ENCODE results near the gene TMC8. TPM values are rescaled to one million over a fixed set of nuclear protein-coding genes. Genes with fewer than 3 reads are reported as not detected.
"Not testable (repeated sequence)": the region's sequence is repeated elsewhere in the genome, so short reads cannot be mapped to it uniquely, and the experiment has no call there.

Gene TMC8
- total RNA-seq, 1 experiment from 2014 or later = 0.32 TPM

DNA sequence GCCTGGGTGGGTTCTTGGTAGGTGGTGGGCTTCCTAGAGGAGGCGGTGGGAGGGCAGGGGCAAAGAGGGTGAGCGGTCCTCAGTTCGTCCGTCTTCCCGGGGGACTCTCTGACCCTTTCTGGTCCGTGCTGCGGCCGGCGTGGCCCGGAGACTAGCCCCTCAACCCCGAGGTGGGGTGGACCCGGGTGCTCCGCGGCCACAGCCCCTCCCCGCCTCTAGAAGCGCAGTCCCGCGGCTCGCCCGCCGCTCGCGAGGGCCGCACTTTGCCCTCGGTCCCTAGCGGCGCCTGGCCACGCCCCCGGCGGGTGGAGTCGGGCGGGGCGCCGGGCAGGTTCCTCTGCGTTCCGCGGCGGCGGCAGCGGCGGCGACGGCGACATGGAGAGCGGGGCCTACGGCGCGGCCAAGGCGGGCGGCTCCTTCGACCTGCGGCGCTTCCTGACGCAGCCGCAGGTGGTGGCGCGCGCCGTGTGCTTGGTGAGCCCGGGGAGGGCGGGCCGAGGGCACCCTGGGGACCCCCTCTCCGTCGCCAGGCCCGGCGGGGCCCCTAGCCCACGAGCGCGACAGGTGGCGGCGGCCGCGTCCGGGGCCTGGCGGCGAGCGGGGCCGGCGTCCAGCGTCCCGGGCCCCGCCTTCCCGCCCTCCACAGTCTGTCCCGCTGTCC lies 37.8 kb downstream of the TMC8 start, which contains the start of gene SYNGR2:
Gene SYNGR2, plus strand, starts transcription at position 340 of the 661 bp plus-strand sequence. Its CDS starts 36 bp downstream, at position 376.
- Histone ChIP-seq H3K27me3 (replicated peaks; ENCODE audit: insufficient read depth, low read depth, low read length, poor library complexity) (no peaks in the 10 kb centered on the region), H3K27ac (ENCODE audit: low read depth, low read length, poor library complexity, severe bottlenecking) (peak within 1 kb of the TSS; percentile 60), H3K36me3 (ENCODE audit: insufficient read depth, low read length, poor library complexity, severe bottlenecking) (no peaks in the 10 kb centered on the region), H3K9me3 (ENCODE audit: low read depth, low read length, poor library complexity, severe bottlenecking) (no peaks in the 10 kb centered on the region), H3K4me1 (ENCODE audit: insufficient read depth, low read length, poor library complexity, severe bottlenecking) (peaks cover 11% of the 10 kb centered on the region), H3K4me3 (ENCODE audit: low read depth, low read length, poor library complexity, severe bottlenecking) (peak within 1 kb of the TSS; percentile 85)
- ChIA-PET CTCF (no interaction called here), POLR2A (ENCODE audit: low non-redundant PET) (no interaction called here)
- intact Hi-C loops (cut with micrococcal nuclease; ENCODE audit: unreplicated experiment) = loop anchor here (5.0 kb wide), 1 partner anchor 41 kb away; the partner anchor contains the start of gene TMC6
- TF ChIP-seq, protein P1, sequence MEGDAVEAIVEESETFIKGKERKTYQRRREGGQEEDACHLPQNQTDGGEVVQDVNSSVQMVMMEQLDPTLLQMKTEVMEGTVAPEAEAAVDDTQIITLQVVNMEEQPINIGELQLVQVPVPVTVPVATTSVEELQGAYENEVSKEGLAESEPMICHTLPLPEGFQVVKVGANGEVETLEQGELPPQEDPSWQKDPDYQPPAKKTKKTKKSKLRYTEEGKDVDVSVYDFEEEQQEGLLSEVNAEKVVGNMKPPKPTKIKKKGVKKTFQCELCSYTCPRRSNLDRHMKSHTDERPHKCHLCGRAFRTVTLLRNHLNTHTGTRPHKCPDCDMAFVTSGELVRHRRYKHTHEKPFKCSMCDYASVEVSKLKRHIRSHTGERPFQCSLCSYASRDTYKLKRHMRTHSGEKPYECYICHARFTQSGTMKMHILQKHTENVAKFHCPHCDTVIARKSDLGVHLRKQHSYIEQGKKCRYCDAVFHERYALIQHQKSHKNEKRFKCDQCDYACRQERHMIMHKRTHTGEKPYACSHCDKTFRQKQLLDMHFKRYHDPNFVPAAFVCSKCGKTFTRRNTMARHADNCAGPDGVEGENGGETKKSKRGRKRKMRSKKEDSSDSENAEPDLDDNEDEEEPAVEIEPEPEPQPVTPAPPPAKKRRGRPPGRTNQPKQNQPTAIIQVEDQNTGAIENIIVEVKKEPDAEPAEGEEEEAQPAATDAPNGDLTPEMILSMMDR (conservative IDR thresholded peaks at IDR 0.05; ENCODE audit: low read depth, low read length) = no peak
- no peak for TF ChIP-seq EZH2 (IDR thresholded peaks at IDR 0.05; ENCODE audit: borderline replicate concordance, low read depth, low read length, poor library complexity, severe bottlenecking)
- BruUV-seq (replicated peaks) = no TSS peak
- peak; percentile 93 for DNase-seq (ENCODE audit: low spot score)

- no peak for TF ChIP-seq EZH2 (IDR thresholded peaks at IDR 0.05; ENCODE audit: borderline replicate concordance, low read depth, low read length, poor library complexity, severe bottlenecking)
- TF ChIP-seq, protein P1 (conservative IDR thresholded peaks at IDR 0.05; ENCODE audit: low read depth, low read length) = no peak
- DNase-seq (ENCODE audit: low spot score) = peak; percentile 70
- POLR2A ChIA-PET (ENCODE audit: low non-redundant PET) = no interaction called here
- H3K4me1 ChIP-seq (ENCODE audit: insufficient read depth, low read length, poor library complexity, severe bottlenecking) = peaks cover 11% of the 10 kb centered on the region
- no TSS peak for BruUV-seq (replicated peaks)
- H3K4me3 ChIP-seq (ENCODE audit: low read depth, low read length, poor library complexity, severe bottlenecking) = peak overlapping the region; percentile 85
- H3K27ac ChIP-seq (ENCODE audit: low read depth, low read length, poor library complexity, severe bottlenecking) = peak overlapping the region; percentile 60
- no peaks in the 10 kb centered on the region for H3K9me3 ChIP-seq (ENCODE audit: low read depth, low read length, poor library complexity, severe bottlenecking)
- CTCF ChIA-PET = no interaction called here
- peaks cover 5% of the 10 kb centered on the region for H3K36me3 ChIP-seq (ENCODE audit: insufficient read depth, low read length, poor library complexity, severe bottlenecking)
- no peaks in the 10 kb centered on the region for H3K27me3 ChIP-seq (replicated peaks; ENCODE audit: insufficient read depth, low read depth, low read length, poor library complexity)
- intact Hi-C loops (cut with micrococcal nuclease; ENCODE audit: unreplicated experiment) = loop anchor here (5.0 kb wide), 1 partner anchor 42 kb away; the partner anchor contains the start of gene TMC6
These were observed 38.6 kb downstream of the TMC8 start for GRCh38 chr17:78168903-78169793.

DNA sequence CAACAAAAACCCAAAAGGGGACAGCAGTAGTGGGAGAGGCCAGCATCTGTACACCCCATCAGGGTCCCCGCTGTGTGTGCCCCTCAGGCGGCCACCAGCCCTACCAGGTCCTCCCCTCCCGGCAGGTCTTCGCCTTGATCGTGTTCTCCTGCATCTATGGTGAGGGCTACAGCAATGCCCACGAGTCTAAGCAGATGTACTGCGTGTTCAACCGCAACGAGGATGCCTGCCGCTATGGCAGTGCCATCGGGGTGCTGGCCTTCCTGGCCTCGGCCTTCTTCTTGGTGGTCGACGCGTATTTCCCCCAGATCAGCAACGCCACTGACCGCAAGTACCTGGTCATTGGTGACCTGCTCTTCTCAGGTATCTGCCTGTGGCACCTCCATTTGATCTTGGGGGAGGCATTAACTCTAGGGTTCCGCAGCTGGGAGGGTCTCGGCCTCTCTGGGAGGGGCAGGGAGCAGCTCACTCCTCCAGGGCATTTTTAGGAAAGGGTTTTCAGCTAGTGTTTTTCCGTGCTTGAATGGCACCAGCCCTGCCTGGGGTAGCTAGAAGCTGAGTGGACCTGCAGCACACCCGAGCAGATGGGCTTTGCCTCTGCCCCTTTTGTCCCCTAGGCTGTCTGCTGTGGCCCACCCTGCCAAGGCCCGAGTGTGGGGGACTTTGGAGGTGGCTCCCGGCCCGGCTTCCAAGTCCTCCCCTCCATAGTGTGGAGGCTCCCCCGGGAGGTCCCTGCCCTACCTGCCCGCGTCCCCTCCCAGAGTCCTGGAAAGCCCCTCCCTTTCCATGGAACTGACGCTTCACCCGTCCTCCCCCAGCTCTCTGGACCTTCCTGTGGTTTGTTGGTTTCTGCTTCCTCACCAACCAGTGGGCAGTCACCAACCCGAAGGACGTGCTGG lies 40.4 kb downstream of the TMC8 start:
- Histone ChIP-seq H3K9me3 (ENCODE audit: low read depth, low read length, poor library complexity, severe bottlenecking) (no peaks in the 10 kb centered on the region), H3K4me3 (ENCODE audit: low read depth, low read length, poor library complexity, severe bottlenecking) (no peak overlapping the region), H3K27ac (ENCODE audit: low read depth, low read length, poor library complexity, severe bottlenecking) (no peak overlapping the region), H3K4me1 (ENCODE audit: insufficient read depth, low read length, poor library complexity, severe bottlenecking) (peaks cover 11% of the 10 kb centered on the region), H3K27me3 (replicated peaks; ENCODE audit: insufficient read depth, low read depth, low read length, poor library complexity) (no peaks in the 10 kb centered on the region), H3K36me3 (ENCODE audit: insufficient read depth, low read length, poor library complexity, severe bottlenecking) (peaks cover 14% of the 10 kb centered on the region)
- no TSS peak for BruUV-seq (replicated peaks)
- ChIA-PET POLR2A (ENCODE audit: low non-redundant PET) (no interaction called here), CTCF (no interaction called here)
- intact Hi-C loops (cut with micrococcal nuclease; ENCODE audit: unreplicated experiment) = no loop called here
- DNase-seq (ENCODE audit: low spot score) = no peak
- TF ChIP-seq, protein P1 (conservative IDR thresholded peaks at IDR 0.05; ENCODE audit: low read depth, low read length) = no peak
- TF ChIP-seq EZH2 (IDR thresholded peaks at IDR 0.05; ENCODE audit: borderline replicate concordance, low read depth, low read length, poor library complexity, severe bottlenecking) = no peak

GRCh38 chr17:78171591-78172248 lies 41.1 kb downstream of the TMC8 start:
- H3K27me3 ChIP-seq (replicated peaks; ENCODE audit: insufficient read depth, low read depth, low read length, poor library complexity); H3K27ac ChIP-seq (ENCODE audit: low read depth, low read length, poor library complexity, severe bottlenecking); H3K9me3 ChIP-seq (ENCODE audit: low read depth, low read length, poor library complexity, severe bottlenecking); H3K4me3 ChIP-seq (ENCODE audit: low read depth, low read length, poor library complexity, severe bottlenecking); CTCF ChIA-PET; DNase-seq (ENCODE audit: low spot score); intact Hi-C loops (cut with micrococcal nuclease; ENCODE audit: unreplicated experiment): not testable (repeated sequence)
- POLR2A ChIA-PET (ENCODE audit: low non-redundant PET) = interaction anchor here (0.6 kb wide), 1 partner anchor 15 kb away, joined by 3 read pairs; the partner anchor contains the start of genes AFMID and TK1
- Histone ChIP-seq H3K36me3 (ENCODE audit: insufficient read depth, low read length, poor library complexity, severe bottlenecking) (peaks cover 20% of the 10 kb centered on the region), H3K4me1 (ENCODE audit: insufficient read depth, low read length, poor library complexity, severe bottlenecking) (peaks cover 11% of the 10 kb centered on the region)
- TSS peak; percentile 17 for BruUV-seq (replicated peaks)
